ENCODE results near the gene COL13A1.

COL13A1 gene

GRCh38 chr10:69838418-69838817 lies 36.7 kb downstream of the COL13A1 start:
- ATAC-seq (ENCODE audit: low read depth) (no peak), DNase-seq (ENCODE audit: low spot score in 2 of 2) (no peak)
- no peaks in the 10 kb centered on the region for H3K9me3 Mint-ChIP-seq
- H3K4me1 Mint-ChIP-seq: no peaks in the 10 kb centered on the region
- no peak overlapping the region for H3K4me3 Mint-ChIP-seq
- H3K27ac Mint-ChIP-seq: no peak overlapping the region
- peaks cover 12% of the 10 kb centered on the region for H3K27me3 Mint-ChIP-seq
- no peaks in the 10 kb centered on the region for H3K36me3 Mint-ChIP-seq

- ATAC-seq (ENCODE audit: low read depth) (no peak), DNase-seq (ENCODE audit: low spot score in 2 of 2) (no peak)
- Mint-ChIP-seq H3K27me3 (peaks cover 14% of the 10 kb centered on the region), H3K4me1 (no peaks in the 10 kb centered on the region), H3K9me3 (no peaks in the 10 kb centered on the region), H3K36me3 (no peaks in the 10 kb centered on the region), H3K27ac (no peak overlapping the region), H3K4me3 (no peak overlapping the region)
Observed at GRCh38 chr10:69838853-69839252, 37.1 kb downstream of the COL13A1 start.

- no peak overlapping the region for H3K27ac Mint-ChIP-seq
- DNase-seq (ENCODE audit: low spot score in 2 of 2) (no peak), ATAC-seq (ENCODE audit: low read depth) (no peak)
- no peaks in the 10 kb centered on the region for H3K9me3 Mint-ChIP-seq
- no peak overlapping the region for H3K4me3 Mint-ChIP-seq
- H3K4me1 Mint-ChIP-seq: no peaks in the 10 kb centered on the region
- H3K27me3 Mint-ChIP-seq: peaks cover 13% of the 10 kb centered on the region
- no peaks in the 10 kb centered on the region for H3K36me3 Mint-ChIP-seq
Observed at GRCh38 chr10:69839696-69840345, 38.1 kb downstream of the COL13A1 start.

- no peak overlapping the region for H3K4me3 Mint-ChIP-seq
- no peak overlapping the region for H3K27ac Mint-ChIP-seq
- no peaks in the 10 kb centered on the region for H3K36me3 Mint-ChIP-seq
- no peaks in the 10 kb centered on the region for H3K9me3 Mint-ChIP-seq
- DNase-seq (ENCODE audit: low spot score in 2 of 2): no peak
- H3K27me3 Mint-ChIP-seq: peaks cover 13% of the 10 kb centered on the region
- no peaks in the 10 kb centered on the region for H3K4me1 Mint-ChIP-seq
- ATAC-seq (ENCODE audit: low read depth): no peak
Observed at GRCh38 chr10:69840773-69841172, 39.1 kb downstream of the COL13A1 start.

- ATAC-seq (ENCODE audit: low read depth) (no peak), DNase-seq (ENCODE audit: low spot score in 2 of 2) (no peak)
- Mint-ChIP-seq H3K27me3 (peaks cover 12% of the 10 kb centered on the region), H3K36me3 (no peaks in the 10 kb centered on the region), H3K4me3 (no peak overlapping the region), H3K9me3 (no peaks in the 10 kb centered on the region), H3K4me1 (no peaks in the 10 kb centered on the region), H3K27ac (no peak overlapping the region)
Observed at GRCh38 chr10:69842020-69842419, 40.3 kb downstream of the COL13A1 start.

- DNase-seq (ENCODE audit: low spot score in 2 of 2): no peak
- peaks cover 15% of the 10 kb centered on the region for H3K27me3 Mint-ChIP-seq
- no peaks in the 10 kb centered on the region for H3K4me1 Mint-ChIP-seq
- H3K9me3 Mint-ChIP-seq: no peaks in the 10 kb centered on the region
- H3K27ac Mint-ChIP-seq: no peak overlapping the region
- no peaks in the 10 kb centered on the region for H3K36me3 Mint-ChIP-seq
- no peak overlapping the region for H3K4me3 Mint-ChIP-seq
- ATAC-seq (ENCODE audit: low read depth): no peak
Observed at GRCh38 chr10:69842882-69843281, 41.2 kb downstream of the COL13A1 start.

- Mint-ChIP-seq H3K27me3 (peaks cover 16% of the 10 kb centered on the region), H3K27ac (no peak overlapping the region), H3K9me3 (no peaks in the 10 kb centered on the region), H3K36me3 (no peaks in the 10 kb centered on the region), H3K4me1 (no peaks in the 10 kb centered on the region), H3K4me3 (no peak overlapping the region)
- DNase-seq (ENCODE audit: low spot score in 2 of 2): no peak
- ATAC-seq (ENCODE audit: low read depth): no peak
Observed at GRCh38 chr10:69843923-69844322, 42.2 kb downstream of the COL13A1 start.

- DNase-seq (ENCODE audit: low spot score in 2 of 2) (no peak), ATAC-seq (ENCODE audit: low read depth) (no peak)
- H3K27ac Mint-ChIP-seq: no peak overlapping the region
- peaks cover 17% of the 10 kb centered on the region for H3K27me3 Mint-ChIP-seq
- H3K36me3 Mint-ChIP-seq: no peaks in the 10 kb centered on the region
- no peaks in the 10 kb centered on the region for H3K9me3 Mint-ChIP-seq
- no peak overlapping the region for H3K4me3 Mint-ChIP-seq
- H3K4me1 Mint-ChIP-seq: no peaks in the 10 kb centered on the region
Observed at GRCh38 chr10:69844698-69845097, 43.0 kb downstream of the COL13A1 start.

- Mint-ChIP-seq H3K4me1 (no peaks in the 10 kb centered on the region), H3K27me3 (peaks cover 16% of the 10 kb centered on the region), H3K36me3 (no peaks in the 10 kb centered on the region), H3K9me3 (no peaks in the 10 kb centered on the region), H3K4me3 (no peak overlapping the region), H3K27ac (no peak overlapping the region)
- DNase-seq (ENCODE audit: low spot score in 2 of 2): no peak
- ATAC-seq (ENCODE audit: low read depth): no peak
Observed at GRCh38 chr10:69845574-69846292, 44.0 kb downstream of the COL13A1 start.

- Mint-ChIP-seq H3K36me3 (no peaks in the 10 kb centered on the region), H3K9me3 (no peaks in the 10 kb centered on the region), H3K4me1 (no peaks in the 10 kb centered on the region), H3K27me3 (peaks cover 11% of the 10 kb centered on the region), H3K4me3 (no peak overlapping the region), H3K27ac (no peak overlapping the region)
- DNase-seq (ENCODE audit: low spot score in 2 of 2) (no peak), ATAC-seq (ENCODE audit: low read depth) (no peak)
Observed at GRCh38 chr10:69846293-69846921, 44.7 kb downstream of the COL13A1 start.

- no peak overlapping the region for H3K4me3 Mint-ChIP-seq
- no peaks in the 10 kb centered on the region for H3K36me3 Mint-ChIP-seq
- ATAC-seq (ENCODE audit: low read depth): no peak
- H3K27ac Mint-ChIP-seq: no peak overlapping the region
- H3K4me1 Mint-ChIP-seq: no peaks in the 10 kb centered on the region
- DNase-seq (ENCODE audit: low spot score in 2 of 2): no peak
- H3K9me3 Mint-ChIP-seq: no peaks in the 10 kb centered on the region
- peaks cover 13% of the 10 kb centered on the region for H3K27me3 Mint-ChIP-seq
Observed at GRCh38 chr10:69847458-69847857, 45.8 kb downstream of the COL13A1 start.

GRCh38 chr10:69847883-69848282 lies 46.2 kb downstream of the COL13A1 start:
- no peak for DNase-seq (ENCODE audit: low spot score in 2 of 2)
- Mint-ChIP-seq H3K27me3 (peaks cover 13% of the 10 kb centered on the region), H3K9me3 (no peaks in the 10 kb centered on the region), H3K4me1 (no peaks in the 10 kb centered on the region), H3K27ac (no peak overlapping the region), H3K36me3 (no peaks in the 10 kb centered on the region), H3K4me3 (no peak overlapping the region)
- no peak for ATAC-seq (ENCODE audit: low read depth)

- ATAC-seq (ENCODE audit: low read depth): no peak
- Mint-ChIP-seq H3K4me1 (no peaks in the 10 kb centered on the region), H3K4me3 (no peak overlapping the region), H3K36me3 (no peaks in the 10 kb centered on the region), H3K9me3 (no peaks in the 10 kb centered on the region), H3K27ac (no peak overlapping the region), H3K27me3 (peaks cover 15% of the 10 kb centered on the region)
- no peak for DNase-seq (ENCODE audit: low spot score in 2 of 2)
Observed at GRCh38 chr10:69848454-69848853, 46.7 kb downstream of the COL13A1 start.

GRCh38 chr10:69849825-69850224 lies 48.1 kb downstream of the COL13A1 start:
- no peaks in the 10 kb centered on the region for H3K4me1 Mint-ChIP-seq
- H3K9me3 Mint-ChIP-seq: no peaks in the 10 kb centered on the region
- H3K4me3 Mint-ChIP-seq: no peak overlapping the region
- no peak for ATAC-seq (ENCODE audit: low read depth)
- H3K36me3 Mint-ChIP-seq: no peaks in the 10 kb centered on the region
- H3K27me3 Mint-ChIP-seq: peaks cover 17% of the 10 kb centered on the region
- DNase-seq (ENCODE audit: low spot score in 2 of 2): no peak
- no peak overlapping the region for H3K27ac Mint-ChIP-seq
